T47D (cell line): ENCODE data around the gene PPFIA4.

Experiments used
- DNase-seq, 2 experiments: peaks; one replicate each; pipeline versions ENCODE4 v3.0.0 to v3.0.0-alpha.2; 2011 to 2012; ENCODE audit warnings: low read depth in 1 of 2, low spot score in 1 of 2
- JUND ChIP-seq: IDR thresholded peaks from 2 replicates; pipeline ENCODE4 v1.6.1; 2012; ENCODE audit warnings: low read depth
- in situ Hi-C: cut with HindIII; loops from 2 replicates; pipeline ENCODE4 v1.10.0; 2016; ENCODE audit warnings: low sequenced_read_pairs, low pct_unique_long_range_greater_than_20kb

Gene PPFIA4

DNA sequence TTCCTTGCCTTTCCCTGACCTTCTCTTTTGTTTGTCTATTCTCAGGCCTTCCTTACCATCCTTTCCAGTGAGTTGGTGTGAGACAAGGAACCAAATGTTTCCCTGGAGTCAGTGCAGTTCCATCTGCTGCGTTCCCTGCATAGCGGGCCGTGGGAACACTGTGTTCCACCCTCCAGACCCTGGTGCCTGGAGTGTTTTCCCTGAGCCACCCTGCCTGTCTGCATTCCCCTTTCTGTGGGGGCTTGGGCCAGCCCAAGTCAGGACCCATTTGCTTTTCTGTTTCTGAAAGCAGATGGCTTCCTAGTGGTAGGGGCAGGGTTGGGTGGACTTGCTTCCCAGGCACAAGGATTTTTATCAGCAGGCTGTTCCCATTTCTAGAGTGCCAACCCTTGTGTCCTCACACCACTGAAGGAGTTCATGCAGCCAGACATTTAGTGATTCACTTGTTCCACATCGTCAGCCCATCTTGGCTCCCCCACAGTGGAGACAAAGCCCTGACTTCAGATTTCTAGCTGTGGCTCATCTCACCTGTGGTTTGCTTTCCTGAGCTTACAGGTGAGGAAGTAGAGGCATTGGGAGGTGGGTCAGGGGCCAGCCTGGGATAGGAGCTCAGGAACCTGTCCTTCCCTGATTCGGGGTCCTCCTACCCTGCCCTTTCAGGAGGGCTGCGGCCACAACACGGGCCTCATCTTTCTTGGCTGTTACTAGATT, 73.7 kb downstream of the PPFIA4 start:
- in situ Hi-C loops = no loop called here
- TF ChIP-seq JUND = no peak
- DNase-seq = peak in 1 of 2 experiments; percentile 43

DNA sequence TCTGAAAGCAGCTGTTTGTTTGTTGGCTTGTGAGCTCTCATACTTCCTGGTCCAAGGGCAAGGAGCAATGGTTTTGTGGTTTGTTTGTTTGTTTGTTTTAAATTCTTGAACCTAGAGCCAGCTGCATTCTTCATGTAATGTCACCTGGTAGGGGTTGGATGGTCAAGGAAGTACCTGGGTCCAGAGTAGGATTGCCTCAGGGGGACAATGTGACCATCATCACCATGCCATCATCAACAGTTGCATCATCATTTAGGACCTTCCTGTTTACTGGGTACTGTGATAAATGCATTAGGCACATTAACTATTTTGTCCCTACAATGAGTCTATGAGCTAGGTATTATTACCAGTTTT, 74.2 kb downstream of the PPFIA4 start:
- DNase-seq = peak in 1 of 2 experiments; percentile 93
- no peak for TF ChIP-seq JUND
- in situ Hi-C loops = no loop called here

DNA sequence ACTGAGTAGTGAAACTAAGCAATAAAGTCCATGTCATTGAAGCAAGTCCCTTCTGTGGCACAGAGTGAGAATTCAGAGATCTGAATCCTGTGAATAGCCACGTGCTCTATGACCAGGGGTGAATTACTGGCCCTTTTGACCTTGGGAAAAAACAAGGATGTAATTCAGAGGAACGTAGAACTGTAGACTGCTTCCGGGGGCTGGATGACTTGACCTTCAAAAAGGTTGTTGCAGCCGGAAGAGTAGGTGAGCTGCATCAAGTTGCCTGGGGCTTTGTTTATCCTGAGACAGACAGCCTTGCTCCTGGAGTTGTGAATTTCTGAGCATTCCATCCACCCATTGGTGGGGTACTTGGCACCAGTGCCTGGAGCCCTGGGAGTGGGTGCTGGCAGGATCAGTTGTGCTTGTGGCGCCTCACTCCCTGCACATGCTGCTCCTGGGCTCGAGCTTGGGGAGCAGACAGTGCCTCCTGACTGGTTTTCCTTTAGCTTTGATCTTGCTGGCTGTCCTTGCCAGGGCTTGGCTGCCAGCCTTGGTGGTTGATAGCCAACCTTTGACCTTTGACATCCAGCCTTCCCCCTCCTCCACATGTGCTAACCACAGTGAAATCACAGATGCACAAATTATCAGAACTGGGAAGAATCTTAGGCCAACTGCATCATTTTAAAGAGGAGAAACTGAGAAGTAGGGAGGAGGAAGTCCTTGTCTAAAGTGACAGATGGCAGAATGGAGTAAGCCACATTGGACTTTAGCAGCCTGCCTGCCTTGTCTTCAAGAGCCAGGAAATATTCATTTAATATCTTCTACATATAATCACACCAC, 75.7 kb downstream of the PPFIA4 start:
- TF ChIP-seq JUND = no peak
- DNase-seq = no peak

DNA sequence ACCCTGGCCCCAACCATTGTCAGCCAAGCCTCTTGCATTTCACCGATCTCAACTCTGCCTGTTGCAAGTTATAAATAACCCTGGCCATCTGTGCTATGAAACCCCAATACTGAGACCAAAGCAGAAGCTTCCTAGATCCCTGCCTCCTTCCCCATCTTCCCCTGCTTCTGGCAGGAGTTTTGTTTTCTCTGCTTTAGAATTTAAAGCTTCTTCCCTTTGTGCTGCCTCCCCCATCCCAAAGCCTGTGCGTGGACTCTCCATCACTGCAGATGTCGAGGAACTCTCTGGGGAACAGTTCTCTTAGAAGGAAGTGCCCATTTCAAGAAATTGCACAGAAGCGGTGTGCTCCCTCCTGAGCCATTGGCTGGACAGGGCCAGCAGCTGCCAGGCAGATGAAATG, 76.9 kb downstream of the PPFIA4 start:
- no peak for DNase-seq
- in situ Hi-C loops = no loop called here
- TF ChIP-seq JUND = no peak

More for the DNA sequence above, 75.7 kb downstream of the PPFIA4 start:
- in situ Hi-C loops = no loop called here

DNA sequence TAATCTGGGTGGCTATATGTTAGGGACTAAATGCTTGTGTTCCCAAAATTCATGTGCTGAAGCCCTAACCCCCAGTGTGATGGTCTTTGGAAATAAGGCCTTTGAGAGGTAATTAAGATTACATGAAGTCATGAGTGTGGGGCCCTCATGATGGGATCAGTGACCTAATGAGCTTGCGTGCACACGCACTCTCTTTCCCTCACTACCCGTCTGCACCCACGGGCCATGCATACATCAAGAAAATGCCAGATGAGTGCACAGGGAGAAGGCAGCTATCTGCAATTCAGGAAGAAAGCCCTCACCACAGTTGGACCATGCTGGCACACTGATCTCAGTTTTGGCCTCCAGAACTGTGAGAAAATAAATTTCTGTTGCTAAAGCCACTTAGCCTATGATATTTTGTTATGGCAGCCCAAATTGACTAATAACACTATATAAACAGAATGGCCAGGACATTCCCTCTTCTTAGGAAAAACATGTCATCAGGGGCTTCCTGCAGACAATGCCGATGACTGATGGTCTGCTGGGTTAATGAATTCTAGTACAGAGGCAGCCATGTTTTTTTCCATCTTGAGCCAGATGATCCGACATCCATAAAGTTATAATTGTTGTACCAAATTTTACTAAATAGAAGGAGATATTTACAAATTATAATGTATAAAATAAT, 77.7 kb downstream of the PPFIA4 start:
- no peak for TF ChIP-seq JUND
- DNase-seq = no peak
- in situ Hi-C loops = no loop called here

DNA sequence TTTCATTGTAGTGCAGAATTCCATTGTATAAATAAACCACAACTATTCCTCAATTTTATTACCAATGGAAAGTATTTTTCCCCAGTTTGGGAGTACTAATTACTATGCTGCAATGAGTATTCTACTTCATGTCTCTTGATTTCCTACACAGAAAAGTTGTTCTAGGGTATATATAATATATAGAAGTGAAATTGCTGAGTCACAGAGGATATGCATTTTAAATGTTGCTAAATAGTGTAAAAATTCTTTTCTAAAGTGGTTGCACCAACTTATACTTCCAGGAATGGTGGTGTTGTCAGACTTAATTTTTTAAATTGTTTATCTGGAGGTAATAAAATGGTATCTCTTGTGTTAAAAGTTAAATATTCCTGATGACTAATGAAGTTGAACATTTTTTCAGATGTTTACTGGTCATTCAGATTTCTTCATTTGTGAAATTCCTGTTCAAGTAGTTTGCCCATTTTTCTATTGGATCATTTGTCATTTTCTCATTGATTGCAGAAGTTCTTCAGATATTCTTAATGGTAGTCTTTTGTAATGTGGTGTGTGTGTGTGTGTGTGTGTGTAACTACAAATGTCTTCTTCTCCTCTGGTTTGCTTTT, 78.6 kb downstream of the PPFIA4 start:
- in situ Hi-C loops = no loop called here
- DNase-seq = no peak
- no peak for TF ChIP-seq JUND

DNA sequence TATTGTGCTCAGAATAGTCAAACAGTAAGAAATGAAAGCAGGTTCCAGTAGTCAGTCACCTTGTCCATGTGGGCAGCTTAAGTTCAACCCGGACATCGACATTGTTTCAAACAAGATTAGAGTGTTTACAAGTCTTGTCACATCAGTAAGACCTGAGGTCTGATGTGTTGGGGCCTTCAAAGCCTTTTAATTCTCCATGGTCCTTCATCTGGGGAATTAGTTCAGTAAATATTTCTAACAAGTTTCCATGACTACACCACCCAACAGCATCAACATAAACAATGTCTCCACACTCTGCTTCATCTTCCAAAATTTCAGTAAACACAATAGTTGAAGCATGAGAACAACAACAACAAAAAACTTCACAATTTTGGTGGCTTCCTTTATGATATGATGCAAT, 86.2 kb downstream of the PPFIA4 start:
- TF ChIP-seq JUND = no peak

DNA sequence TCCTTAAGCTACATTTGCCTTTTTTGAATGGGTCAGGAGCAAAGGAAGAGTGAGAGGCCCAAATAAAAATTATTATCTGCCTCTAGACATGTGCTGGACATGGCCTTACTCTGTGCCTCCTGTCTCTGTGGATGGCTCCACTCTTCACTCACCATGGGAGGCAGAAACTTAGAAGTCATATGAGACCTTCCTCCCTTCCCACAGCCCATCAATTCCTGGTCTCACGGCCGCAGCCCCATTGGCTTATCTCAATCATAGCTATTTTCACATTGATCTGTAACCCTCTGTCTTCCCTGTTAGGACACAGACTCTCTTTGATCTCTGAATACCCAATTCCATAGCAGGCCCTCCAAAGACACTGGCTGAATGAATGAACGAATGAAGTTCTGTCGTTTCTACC, 87.0 kb downstream of the PPFIA4 start:
- in situ Hi-C loops = no loop called here

More for the DNA sequence above, 86.2 kb downstream of the PPFIA4 start:
- DNase-seq = no peak
- in situ Hi-C loops = no loop called here

DNA sequence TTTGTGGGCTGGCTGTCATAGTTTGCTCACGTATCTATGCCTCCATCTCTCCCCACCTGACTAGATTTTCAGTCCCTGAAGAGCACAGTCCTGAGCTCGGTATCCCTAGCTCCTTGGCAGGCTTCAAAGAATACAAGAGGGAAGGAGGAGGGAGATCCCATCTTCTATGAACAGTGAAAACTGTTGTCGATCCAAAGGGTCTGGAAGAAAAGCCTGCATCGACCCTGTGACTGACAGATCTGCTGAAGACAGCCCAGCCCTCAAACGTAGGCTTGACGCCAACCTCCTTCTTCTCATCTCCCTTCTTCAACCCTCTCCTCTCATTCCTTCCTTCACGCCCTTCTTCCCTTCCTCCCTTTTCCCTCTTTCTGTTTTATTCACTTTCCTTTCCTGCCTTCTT, 87.9 kb downstream of the PPFIA4 start:
- no peak for TF ChIP-seq JUND
- DNase-seq = no peak
- in situ Hi-C loops = no loop called here

More for the DNA sequence above, 87.0 kb downstream of the PPFIA4 start:
- no peak for DNase-seq
- no peak for TF ChIP-seq JUND

DNA sequence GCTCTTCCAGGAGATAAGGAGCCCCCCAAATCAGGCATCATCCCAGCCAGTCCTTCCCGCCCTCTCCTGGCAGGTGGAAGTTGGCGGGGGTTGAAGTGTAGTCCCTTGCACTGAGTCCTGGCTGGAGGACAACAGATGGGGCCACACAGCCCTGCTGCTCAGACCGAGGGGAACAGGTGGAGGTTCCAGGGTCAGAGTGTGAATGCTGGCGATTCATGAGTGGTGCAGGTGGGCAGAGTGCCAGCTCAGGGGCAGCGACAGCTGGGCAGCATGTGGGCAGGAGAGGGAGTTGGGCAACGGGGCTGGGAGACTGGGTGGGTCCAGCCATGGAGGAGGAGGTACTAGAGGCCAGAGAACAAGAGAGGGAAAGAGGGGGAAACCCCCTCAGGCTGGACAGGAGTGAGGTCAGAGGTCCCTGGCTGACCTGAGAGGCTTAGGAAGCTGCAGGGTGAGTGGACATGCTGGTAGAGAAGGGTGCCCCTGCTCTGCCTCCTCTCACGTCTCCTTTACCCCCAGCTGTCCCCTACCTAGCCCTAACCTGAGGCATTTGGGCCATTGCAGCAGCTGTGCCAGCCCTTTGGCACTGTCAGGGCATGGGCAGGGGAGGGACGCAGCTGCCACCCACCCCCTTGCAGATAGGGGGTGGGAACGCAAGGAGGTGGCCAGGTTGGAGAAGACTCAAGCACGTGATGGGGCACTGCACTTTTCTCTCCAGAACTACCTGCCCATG, 90.0 kb downstream of the PPFIA4 start:
- TF ChIP-seq JUND = no peak
- in situ Hi-C loops = no loop called here
- DNase-seq = no peak

DNA sequence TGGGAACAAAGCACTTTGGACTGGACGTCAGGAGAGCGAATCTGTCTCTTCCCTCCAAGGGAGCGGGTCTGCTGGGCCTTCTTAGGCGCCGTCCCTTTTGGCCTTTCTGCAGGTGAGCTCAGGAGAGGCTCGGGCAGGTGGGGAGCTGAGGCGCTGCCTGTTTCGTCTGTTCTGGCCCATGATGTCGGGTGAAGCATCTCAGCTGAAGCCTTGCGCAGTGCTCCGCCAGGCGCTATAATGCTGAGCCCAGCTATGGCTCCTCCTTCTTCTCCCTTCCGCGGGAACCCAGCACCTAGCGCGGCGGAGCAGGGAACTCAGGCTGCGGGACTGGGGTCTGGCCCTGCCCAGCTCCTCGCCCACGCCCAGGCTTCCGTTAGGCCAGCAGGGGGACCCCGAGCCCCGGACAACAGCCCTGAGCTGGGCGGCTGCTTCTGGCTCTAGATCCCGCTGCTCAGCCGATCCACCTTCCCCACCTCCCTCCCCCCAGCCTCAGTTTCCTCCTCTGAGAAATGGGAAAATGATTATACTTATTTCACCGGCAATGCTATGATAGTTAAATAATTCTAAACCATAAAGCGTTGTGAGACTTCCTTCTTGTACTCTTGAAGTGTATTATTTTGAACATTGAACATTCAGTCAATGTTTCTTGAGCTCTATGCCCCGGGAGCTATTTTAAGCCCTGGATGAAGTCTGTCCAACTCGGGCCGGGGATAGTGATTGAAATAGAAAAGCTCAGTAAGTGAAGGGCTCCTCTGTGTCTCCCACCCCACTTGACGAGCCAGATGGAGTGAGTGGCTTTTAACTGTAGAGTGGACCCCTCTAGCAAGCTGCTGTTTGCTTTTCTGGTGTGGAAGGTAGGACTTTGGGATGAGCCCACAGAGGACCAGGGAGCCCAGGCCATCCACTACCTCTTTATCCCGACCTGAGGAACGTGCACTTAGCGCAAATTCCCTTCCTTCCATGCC, 91.6 kb downstream of the PPFIA4 start:
- TF ChIP-seq JUND = no peak
- in situ Hi-C loops = no loop called here
- peak; percentile 64 to 72 for DNase-seq
